H1 (cell line): ENCODE results near the gene STXBP6. TPM values are rescaled to one million over a fixed set of nuclear protein-coding genes. Genes with fewer than 3 reads are reported as not detected.

Experiments used
- CTCF ChIA-PET: fragments of 300-600 bp; sonication (Branson Sonifier 250); formaldehyde crosslinking; loops from one replicate; lab custom pipeline; 2021; ENCODE audit not compliant: partially characterized antibody; lab: Charles Lee
- POLR2A ChIA-PET: fragments of 300-600 bp; sonication (Branson Sonifier 250); formaldehyde crosslinking; loops from one replicate; lab custom pipeline; 2021; ENCODE audit warnings: inconsistent platforms; ENCODE audit not compliant: partially characterized antibody; lab: Charles Lee
- DNase-seq, 2 experiments: peaks; one replicate each; pipeline versions ENCODE4 v3.0.0 to v3.0.0-alpha.2; 2010 to 2022; ENCODE audit warnings: low spot score in 2 of 2, low read depth in 1 of 2, mixed read lengths in 1 of 2
- FAIRE-seq: peaks from 2 replicates; lab custom pipeline; 2011; peaks lifted over from hg19 to GRCh38; lab: Jason Lieb, UNC
- H2AFZ ChIP-seq: 2 replicates; pipeline ENCODE4 v1.8.1; 2012; ENCODE audit warnings: low read length, inconsistent platforms
- H2AK5ac ChIP-seq: 2 replicates; pipeline ENCODE4 v1.6.1; 2013; ENCODE audit warnings: low read depth, low read length
- H2BK120ac ChIP-seq: replicated peaks from 2 replicates; pipeline ENCODE3; 2013; ENCODE audit warnings: low read depth, low read length, inconsistent platforms
- H2BK12ac ChIP-seq: 2 replicates; pipeline ENCODE4 v1.6.1; 2013; ENCODE audit warnings: low read depth, low read length
- H2BK15ac ChIP-seq: 2 replicates; pipeline ENCODE4 v1.6.1; 2013; ENCODE audit warnings: low read length
- H2BK20ac ChIP-seq: 2 replicates; pipeline ENCODE4 v1.6.1; 2013; ENCODE audit warnings: low read length
- H2BK5ac ChIP-seq: 2 replicates; pipeline ENCODE4 v1.6.1; 2013; ENCODE audit warnings: low read depth, low read length
- H3K14ac ChIP-seq: 2 replicates; pipeline ENCODE4 v1.6.1; 2013; ENCODE audit warnings: inconsistent platforms; ENCODE audit not compliant: insufficient read length
- H3K18ac ChIP-seq: 2 replicates; pipeline ENCODE4 v1.6.1; 2013; ENCODE audit warnings: low read length; ENCODE audit errors: extremely low read depth
- H3K23ac ChIP-seq: 2 replicates; pipeline ENCODE4 v1.6.1; 2013; ENCODE audit warnings: inconsistent platforms; ENCODE audit not compliant: insufficient read length
- H3K23me2 ChIP-seq: 2 replicates; pipeline ENCODE4 v1.6.1; 2013; ENCODE audit warnings: low read depth, low read length
- H3K27ac ChIP-seq: 2 replicates; pipeline ENCODE4 v1.6.1; 2011; ENCODE audit warnings: low read depth, low read length, inconsistent platforms
- H3K27me3 ChIP-seq, 4 experiments: replicated peaks in 1 of 4; 1 replicate in 1 of 4; 2 replicates in 3 of 4; pipeline versions ENCODE4 v1.6.1 to v1.8.1; 2011 to 2013; ENCODE audit warnings: low read length in 3 of 4, mild to moderate bottlenecking in 3 of 4, inconsistent platforms in 2 of 4, mixed read lengths in 2 of 4, moderate library complexity in 1 of 4; ENCODE audit not compliant: control insufficient read depth in 3 of 4, insufficient read depth in 3 of 4; ENCODE audit errors: extremely low read depth in 1 of 4
- H3K36me3 ChIP-seq, 4 experiments: 2 replicates each; pipeline versions ENCODE4 v1.6.1 to v1.8.1; 2011 to 2013; ENCODE audit warnings: mild to moderate bottlenecking in 4 of 4, low read length in 3 of 4, moderate library complexity in 2 of 4, control low read depth in 1 of 4, inconsistent platforms in 1 of 4; ENCODE audit not compliant: insufficient read depth in 4 of 4, control insufficient read depth in 2 of 4
- H3K4ac ChIP-seq: replicated peaks from 2 replicates; pipeline ENCODE3; 2013; ENCODE audit warnings: low read length, low read depth, mixed read lengths, inconsistent platforms; ENCODE audit not compliant: insufficient read length
- H3K4me1 ChIP-seq, 4 experiments: replicated peaks in 1 of 4; 1 replicate in 1 of 4; 2 replicates in 3 of 4; pipeline versions ENCODE4 v1.6.1 to v1.8.1; 2011 to 2013; ENCODE audit warnings: low read length in 3 of 4, inconsistent platforms in 2 of 4, mixed read lengths in 1 of 4; ENCODE audit not compliant: insufficient read depth in 4 of 4, control insufficient read depth in 3 of 4
- H3K4me2 ChIP-seq, 2 experiments: 2 replicates each; pipeline versions ENCODE4 v1.6.1 to v1.8.1; 2011 to 2013; ENCODE audit warnings: low read depth in 2 of 2, low read length in 2 of 2, control low read depth in 1 of 2, inconsistent platforms in 1 of 2, mild to moderate bottlenecking in 1 of 2; ENCODE audit not compliant: insufficient read depth in 1 of 2
- H3K4me3 ChIP-seq, 4 experiments: fragments of 200-600, 300-600 bp in 1 of 4; sonication (generic), shearing (Covaris generic), sonication (Bioruptor Twin) in 1 of 4; 2 replicates each; pipeline versions ENCODE4 v1.5.1 to v1.8.1; 2011 to 2016; ENCODE audit warnings: low read length in 4 of 4, low read depth in 3 of 4, control low read depth in 2 of 4, inconsistent platforms in 2 of 4, mild to moderate bottlenecking in 2 of 4, mixed read lengths in 1 of 4, moderate library complexity in 1 of 4; ENCODE audit not compliant: insufficient read depth in 2 of 4; ENCODE audit errors: extremely low read depth in 1 of 4
- H3K56ac ChIP-seq: replicated peaks from 2 replicates; pipeline ENCODE3; 2013; ENCODE audit warnings: low read depth, mild to moderate bottlenecking, mixed read lengths, low read length, inconsistent platforms; ENCODE audit not compliant: insufficient read length
- H3K79me1 ChIP-seq: 2 replicates; pipeline ENCODE4 v1.6.1; 2013; ENCODE audit warnings: low read depth, low read length, control low read depth
- H3K79me2 ChIP-seq, 2 experiments: 2 replicates each; pipeline versions ENCODE4 v1.6.1 to v1.8.1; 2012 to 2013; ENCODE audit warnings: low read length in 2 of 2, mild to moderate bottlenecking in 2 of 2, inconsistent platforms in 1 of 2; ENCODE audit not compliant: insufficient read depth in 2 of 2, control insufficient read depth in 1 of 2
- H3K9ac ChIP-seq, 4 experiments: replicated peaks in 1 of 4; 1 replicate in 1 of 4; 2 replicates in 3 of 4; pipeline versions ENCODE4 v1.6.1 to v1.8.1; 2011 to 2013; ENCODE audit warnings: low read depth in 3 of 4, low read length in 3 of 4, control low read depth in 2 of 4, mild to moderate bottlenecking in 2 of 4, moderate library complexity in 2 of 4, inconsistent platforms in 1 of 4; ENCODE audit errors: extremely low read depth in 1 of 4
- H3K9me3 ChIP-seq, 2 experiments: 2 replicates each; pipeline versions ENCODE4 v1.6.1 to v1.8.1; 2012 to 2013; ENCODE audit warnings: mild to moderate bottlenecking in 2 of 2, moderate library complexity in 2 of 2, control low read depth in 1 of 2, inconsistent platforms in 1 of 2, low read depth in 1 of 2, low read length in 1 of 2, mixed read lengths in 1 of 2; ENCODE audit not compliant: insufficient read depth in 2 of 2
- H4K20me1 ChIP-seq, 2 experiments: replicated peaks in 1 of 2; 2 replicates each; pipeline versions ENCODE3 to v1.8.1; 2011 to 2013; ENCODE audit warnings: inconsistent platforms in 2 of 2, low read length in 2 of 2, mild to moderate bottlenecking in 1 of 2; ENCODE audit not compliant: insufficient read depth in 2 of 2, control insufficient read depth in 1 of 2
- H4K5ac ChIP-seq: 2 replicates; pipeline ENCODE4 v1.6.1; 2013; ENCODE audit warnings: low read length, low read depth, mixed read lengths, inconsistent platforms; ENCODE audit not compliant: insufficient read length
- H4K8ac ChIP-seq: 2 replicates; pipeline ENCODE4 v1.8.0; 2013; ENCODE audit warnings: mild to moderate bottlenecking, moderate library complexity, low read length, inconsistent platforms; ENCODE audit not compliant: insufficient read depth; ENCODE audit errors: extremely low read depth
- H4K91ac ChIP-seq: replicated peaks from 2 replicates; pipeline ENCODE3; 2013; ENCODE audit warnings: low read length, mixed read lengths, inconsistent platforms; ENCODE audit not compliant: insufficient read length
- EP300 ChIP-seq, 2 experiments: IDR thresholded peaks; 1 replicate in 1 of 2; 2 replicates in 1 of 2; pipeline ENCODE4 v1.6.1; 2011 to 2012; ENCODE audit warnings: low read depth in 2 of 2, low read length in 2 of 2, mild to moderate bottlenecking in 2 of 2, borderline replicate concordance in 1 of 2, inconsistent platforms in 1 of 2, moderate library complexity in 1 of 2
- GABPA ChIP-seq: IDR thresholded peaks from 2 replicates; pipeline ENCODE4 v1.6.1; 2011; ENCODE audit warnings: mild to moderate bottlenecking, low read length, moderate library complexity, borderline replicate concordance; ENCODE audit not compliant: insufficient read depth
- MAX ChIP-seq: IDR thresholded peaks from 2 replicates; pipeline ENCODE4 v1.6.1; 2012; ENCODE audit warnings: inconsistent platforms
- SIRT6 ChIP-seq: IDR thresholded peaks from one replicate; pipeline ENCODE4 v1.7.1; 2012; ENCODE audit warnings: low read length, inconsistent platforms
- TBP ChIP-seq: IDR thresholded peaks from 2 replicates; pipeline ENCODE4 v1.6.1; 2011; ENCODE audit warnings: low read depth, low read length, improper control_type of control experiment
- WGBS, 2 experiments: shearing (Covaris generic) in 1 of 2; methylation state at CpG; one replicate each; pipeline versions ENCODE4 v1.1.6 to v1.1.7; 2013 to 2015; ENCODE audit warnings: low lambda C conversion rate in 2 of 2, mixed read lengths in 2 of 2, inconsistent platforms in 1 of 2, low coverage in 1 of 2, missing lambda C conversion rate in 1 of 2; ENCODE audit not compliant: insufficient replicate concordance in 2 of 2, insufficient coverage in 1 of 2, insufficient read length in 1 of 2; ENCODE audit errors: extremely low coverage in 1 of 2, missing lambda C conversion rate in 1 of 2; 5-methylcytosine and 5-hydroxymethylcytosine counted together
- polyA plus RNA-seq, 7 experiments: library from polyadenylated mRNA; depleted of rRNA in 3 of 7; stranded (reverse) in 5 of 7; unstranded in 2 of 7; fragments of >200 nt in 5 of 7; fragments of 200-250 nt in 2 of 7; gene quantifications; 1 replicate in 5 of 7; 2 replicates in 1 of 7; 4 replicates in 1 of 7; pipeline versions ENCODE4 v1.2.1 to v1.2.3, GENCODE V29; 2011 to 2013; ENCODE audit warnings: missing spikeins in 2 of 7, mixed read lengths in 2 of 7
- total RNA-seq: library from RNA; stranded (reverse); fragmentation: NEBNext Ultra II Directional; extraction: Animal tissue kit (Norgen Biotek cat#: 25700); gene quantifications from 2 replicates; pipeline ENCODE4 v1.2.1, GENCODE V29; 2021

Gene STXBP6
- total and polyA plus RNA-seq, 2 of the 8 experiments (the other 6 are each of a cell fraction or from before 2014, with no cell fraction given): 9.4 to 18.1 TPM

GRCh38 chr14:24813819-24814259 lies 236.1 kb downstream of the STXBP6 start:
- Histone ChIP-seq H3K4me1 (no peaks in the 10 kb centered on the region), H2BK120ac (no peak overlapping the region), H3K23ac (no peak overlapping the region), H4K8ac (no peak overlapping the region), H4K5ac (no peak overlapping the region), H3K36me3 (no peaks in the 10 kb centered on the region; a peak in 1 of 8 replicates), H3K9me3 (no peaks in the 10 kb centered on the region), H2BK12ac (no peak overlapping the region), H2AK5ac (no peak overlapping the region), H3K18ac (no peak overlapping the region), H4K20me1 (no peaks in the 10 kb centered on the region), H3K14ac (no peak overlapping the region), H3K23me2 (no peaks in the 10 kb centered on the region; the same call in 1 of the 2 replicates), H3K4me3 (no peak overlapping the region), H2BK15ac (no peak overlapping the region), H3K56ac (no peak overlapping the region), H3K4me2 (no peak overlapping the region), H3K27me3 (no peaks in the 10 kb centered on the region), H2AFZ (no peak overlapping the region), H3K79me2 (no peaks in the 10 kb centered on the region), H2BK5ac (no peak overlapping the region), H4K91ac (no peak overlapping the region), H2BK20ac (no peak overlapping the region), H3K4ac (no peak overlapping the region), H3K79me1 (no peaks in the 10 kb centered on the region), H3K27ac (no peak overlapping the region), H3K9ac (no peak overlapping the region)
- no peak for FAIRE-seq
- TF ChIP-seq TBP (no peak), MAX (no peak), SIRT6 (no peak), GABPA (no peak), EP300 (IDR thresholded peaks at IDR 0.05; ENCODE audit: borderline replicate concordance in 1 of 2, low read depth in 2 of 2, low read length in 2 of 2) (no peak)
- ChIA-PET CTCF (interaction anchor here (0.9 to 2.8 kb wide), 8 partner anchors 10 to 424 kb away, joined by 3 to 8 read pairs (median 4); no protein-coding TSS in a partner anchor), POLR2A (no interaction called here)
- WGBS, 2 experiments: 92% methylated on average over 2 of the region's 2 CpGs; no CpG with 5 or more reads in 1 of the 2 experiments
- DNase-seq: no peak
